Measurements from ENCODE around the gene UBE3C.

UBE3C gene

DNA sequence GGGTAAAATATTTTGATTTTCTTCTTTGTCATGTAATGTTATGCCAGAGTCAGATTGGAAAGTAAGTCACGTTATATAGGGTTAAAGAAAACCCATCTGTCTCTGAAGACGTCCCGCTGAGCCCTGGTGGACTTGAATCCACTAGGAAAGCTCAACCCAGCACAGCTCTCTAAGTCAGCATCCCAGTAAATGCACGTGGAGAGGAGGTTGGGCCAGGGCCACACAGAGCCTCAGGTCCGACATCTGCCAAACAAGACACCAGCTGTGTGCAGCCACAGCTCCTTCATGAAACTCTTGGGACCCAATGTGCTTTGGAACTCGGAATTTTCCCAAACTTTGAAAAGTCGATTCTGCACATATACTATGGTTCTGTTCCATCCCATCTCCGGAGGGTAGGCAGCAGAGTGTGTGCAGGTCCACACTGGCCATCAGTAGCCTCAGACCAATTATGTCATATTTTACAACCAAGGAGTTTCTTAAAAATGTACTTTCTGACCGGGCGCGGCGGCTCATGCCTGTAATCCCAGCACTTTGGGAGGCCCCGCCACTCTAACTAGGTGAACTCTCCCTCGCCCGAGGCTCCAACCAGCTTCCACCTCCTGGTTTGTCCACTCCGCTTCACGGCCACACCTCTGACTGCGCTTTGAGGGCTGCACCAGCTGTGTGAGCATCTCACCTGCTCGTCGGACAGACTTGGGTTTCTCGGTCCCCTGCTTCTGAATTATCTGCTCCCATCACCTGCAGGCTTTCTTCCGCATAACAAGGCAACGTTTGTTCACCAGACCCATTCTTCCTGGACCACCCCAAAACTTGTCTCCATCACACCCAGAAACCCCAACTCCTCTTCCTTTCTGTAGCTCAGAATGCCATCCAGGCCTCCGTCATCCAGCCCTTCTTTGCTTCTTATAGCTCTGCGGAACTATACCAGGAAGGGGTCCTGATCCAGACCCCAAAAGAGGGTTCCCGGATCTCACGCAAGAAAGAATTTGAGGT is 168.4 kb downstream of the UBE3C start:
- no peaks in the 10 kb centered on the region for H3K36me3 ChIP-seq (ENCODE audit: control insufficient read depth, insufficient read depth, low read length)
- H3K27ac ChIP-seq (ENCODE audit: low read depth, low read length, severe bottlenecking), result no peak overlapping the region
- no peak overlapping the region for H3K4me3 ChIP-seq (ENCODE audit: extremely low read depth, insufficient read depth, low read length, poor library complexity, severe bottlenecking)
- H3K9me3 ChIP-seq (ENCODE audit: control insufficient read depth, low read length), result no peaks in the 10 kb centered on the region
- WGBS, 2 experiments (ENCODE audit: insufficient coverage in 2 of 2), result 82 to 87% methylated on average over 23 to 25 of the region's 27 CpGs
- H3K4me1 ChIP-seq (ENCODE audit: control insufficient read depth, insufficient read depth, low read length, poor library complexity, severe bottlenecking), result peaks cover 19% of the 10 kb centered on the region

GRCh38 chr7:157309988-157310668 is 171.4 kb downstream of the UBE3C start:
- peaks cover 19% of the 10 kb centered on the region for H3K4me1 ChIP-seq (ENCODE audit: control insufficient read depth, insufficient read depth, low read length, poor library complexity, severe bottlenecking)
- H3K4me3 ChIP-seq (ENCODE audit: extremely low read depth, insufficient read depth, low read length, poor library complexity, severe bottlenecking), result no peak overlapping the region
- no peaks in the 10 kb centered on the region for H3K36me3 ChIP-seq (ENCODE audit: control insufficient read depth, insufficient read depth, low read length)
- no peaks in the 10 kb centered on the region for H3K9me3 ChIP-seq (ENCODE audit: control insufficient read depth, low read length)
- H3K27ac ChIP-seq (ENCODE audit: low read depth, low read length, severe bottlenecking), result peak overlapping the region; percentile 81
- WGBS, 2 experiments (ENCODE audit: insufficient coverage in 2 of 2), result 47 to 55% methylated on average over 5 to 10 of the region's 10 CpGs

- H3K4me3 ChIP-seq (ENCODE audit: extremely low read depth, insufficient read depth, low read length, poor library complexity, severe bottlenecking), result no peak overlapping the region
- H3K9me3 ChIP-seq (ENCODE audit: control insufficient read depth, low read length), result no peaks in the 10 kb centered on the region
- no peaks in the 10 kb centered on the region for H3K36me3 ChIP-seq (ENCODE audit: control insufficient read depth, insufficient read depth, low read length)
- 74 to 85% methylated on average over 3 to 7 of the region's 7 CpGs for WGBS, 2 experiments (ENCODE audit: insufficient coverage in 2 of 2)
- peaks cover 19% of the 10 kb centered on the region for H3K4me1 ChIP-seq (ENCODE audit: control insufficient read depth, insufficient read depth, low read length, poor library complexity, severe bottlenecking)
- H3K27ac ChIP-seq (ENCODE audit: low read depth, low read length, severe bottlenecking), result no peak overlapping the region
Observed at GRCh38 chr7:157310676-157311185, 172.0 kb downstream of the UBE3C start.

GRCh38 chr7:157312941-157313340 is 174.2 kb downstream of the UBE3C start:
- Histone ChIP-seq H3K4me3 (ENCODE audit: extremely low read depth, insufficient read depth, low read length, poor library complexity, severe bottlenecking) (no peak overlapping the region), H3K9me3 (ENCODE audit: control insufficient read depth, low read length) (no peaks in the 10 kb centered on the region), H3K4me1 (ENCODE audit: control insufficient read depth, insufficient read depth, low read length, poor library complexity, severe bottlenecking) (peaks cover 16% of the 10 kb centered on the region), H3K36me3 (ENCODE audit: control insufficient read depth, insufficient read depth, low read length) (no peaks in the 10 kb centered on the region), H3K27ac (ENCODE audit: low read depth, low read length, severe bottlenecking) (no peak overlapping the region)
- 93% methylated on average over 5 to 6 of the region's 7 CpGs for WGBS, 2 experiments (ENCODE audit: insufficient coverage in 2 of 2)

DNA sequence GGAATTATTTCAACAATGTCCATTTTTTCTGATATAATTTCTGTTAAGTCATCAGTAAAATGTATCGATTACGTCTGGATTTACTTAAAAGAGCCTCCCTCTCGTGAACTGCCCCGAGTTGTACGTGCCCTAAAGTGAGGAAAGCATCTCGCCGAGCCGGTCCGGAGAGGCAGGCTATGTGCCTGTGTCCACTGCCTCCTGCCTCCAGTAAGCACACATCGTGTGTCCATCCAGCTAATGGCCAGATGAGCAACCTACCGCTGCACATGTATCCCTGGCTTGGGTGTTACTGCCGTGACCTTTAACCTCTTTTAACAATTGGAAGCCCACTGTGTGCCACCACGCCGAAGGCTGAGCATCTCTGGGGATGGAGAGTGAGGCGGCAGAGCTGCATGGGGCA is 174.9 kb downstream of the UBE3C start:
- Histone ChIP-seq H3K4me1 (ENCODE audit: control insufficient read depth, insufficient read depth, low read length, poor library complexity, severe bottlenecking) (peaks cover 22% of the 10 kb centered on the region), H3K9me3 (ENCODE audit: control insufficient read depth, low read length) (no peaks in the 10 kb centered on the region), H3K36me3 (ENCODE audit: control insufficient read depth, insufficient read depth, low read length) (no peaks in the 10 kb centered on the region), H3K27ac (ENCODE audit: low read depth, low read length, severe bottlenecking) (no peak overlapping the region), H3K4me3 (ENCODE audit: extremely low read depth, insufficient read depth, low read length, poor library complexity, severe bottlenecking) (no peak overlapping the region)
- WGBS, 2 experiments (ENCODE audit: insufficient coverage in 2 of 2), result 90 to 96% methylated on average over 13 to 14 of the region's 15 CpGs

DNA sequence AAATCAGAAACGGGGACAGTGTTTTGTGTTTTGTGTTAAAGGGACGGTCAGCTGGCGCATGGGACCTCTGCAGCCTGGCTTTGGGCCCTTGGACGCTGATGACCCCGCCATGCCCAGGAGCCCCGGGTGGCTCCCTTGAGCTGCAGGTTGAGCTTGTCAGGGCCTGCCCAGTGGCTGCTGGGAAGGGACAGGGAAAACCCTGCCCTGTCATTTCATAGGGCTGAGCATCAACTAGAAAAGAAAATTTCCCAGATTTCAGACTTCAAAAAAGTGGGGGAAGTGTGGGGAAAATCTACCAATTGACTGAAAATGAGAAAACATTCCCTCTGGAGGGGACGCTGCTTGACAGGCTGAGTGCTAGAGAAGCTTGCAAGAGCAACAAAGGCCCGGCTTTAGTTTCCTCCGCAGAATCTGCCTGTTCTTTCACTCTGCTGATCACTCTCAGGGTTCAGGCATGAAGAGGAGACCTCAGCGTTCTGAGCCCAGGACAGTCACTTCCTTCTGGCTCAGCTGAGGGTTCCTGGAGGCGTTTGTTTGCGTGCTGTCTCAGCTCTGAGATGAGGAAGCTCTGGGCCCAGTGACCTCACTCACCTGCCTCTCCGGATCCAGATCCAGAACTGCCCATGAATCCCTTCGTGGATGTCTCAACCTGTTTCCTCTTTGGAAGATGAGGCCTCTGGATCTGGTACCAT is 179.4 kb downstream of the UBE3C start:
- Histone ChIP-seq H3K9me3 (ENCODE audit: control insufficient read depth, low read length) (no peaks in the 10 kb centered on the region), H3K27ac (ENCODE audit: low read depth, low read length, severe bottlenecking) (peak overlapping the region; percentile 8), H3K36me3 (ENCODE audit: control insufficient read depth, insufficient read depth, low read length) (no peaks in the 10 kb centered on the region), H3K4me3 (ENCODE audit: extremely low read depth, insufficient read depth, low read length, poor library complexity, severe bottlenecking) (no peak overlapping the region), H3K4me1 (ENCODE audit: control insufficient read depth, insufficient read depth, low read length, poor library complexity, severe bottlenecking) (peaks cover 7% of the 10 kb centered on the region)
- 53 to 76% methylated on average over 8 to 14 of the region's 14 CpGs for WGBS, 2 experiments (ENCODE audit: insufficient coverage in 2 of 2)
